Brain microvascular endothelial cell (primary cell): ENCODE data around the gene SPRED2.

Experiments
- DNase-seq: peaks from one replicate; pipeline ENCODE4 v3.0.0-alpha.2; 2020
- H3K27ac ChIP-seq: fragments of 250-450 bp; sonication (Bioruptor Pico); 2 replicates; pipeline ENCODE4 v1.5.1; 2020; ENCODE audit warnings: mild to moderate bottlenecking, moderate library complexity
- H3K27me3 ChIP-seq: fragments of 250-450 bp; sonication (Bioruptor Pico); replicated peaks from 2 replicates; pipeline ENCODE4 v1.5.1; 2020; ENCODE audit warnings: mild to moderate bottlenecking
- H3K36me3 ChIP-seq: fragments of 250-450 bp; sonication (Bioruptor Pico); replicated peaks from 2 replicates; pipeline ENCODE4 v1.5.1; 2020; ENCODE audit warnings: mild to moderate bottlenecking
- H3K4me3 ChIP-seq: 2 replicates; pipeline ENCODE4 v1.5.1; 2011; ENCODE audit warnings: low read depth, mild to moderate bottlenecking, control low read depth, low read length, moderate library complexity
- in situ Hi-C: cut with HindIII; loops from 2 replicates; pipeline ENCODE4 v1.10.0; 2017; ENCODE audit warnings: low sequenced_read_pairs, low pct_ligation_motif_present
- TF ChIP-seq, protein P1 (sequence below): IDR thresholded peaks from 2 replicates; pipeline ENCODE4 v1.5.1; 2011; ENCODE audit warnings: low read depth, mild to moderate bottlenecking, moderate library complexity, low read length, control low read depth, inconsistent platforms; ENCODE audit errors: missing control alignments

Gene SPRED2

DNA sequence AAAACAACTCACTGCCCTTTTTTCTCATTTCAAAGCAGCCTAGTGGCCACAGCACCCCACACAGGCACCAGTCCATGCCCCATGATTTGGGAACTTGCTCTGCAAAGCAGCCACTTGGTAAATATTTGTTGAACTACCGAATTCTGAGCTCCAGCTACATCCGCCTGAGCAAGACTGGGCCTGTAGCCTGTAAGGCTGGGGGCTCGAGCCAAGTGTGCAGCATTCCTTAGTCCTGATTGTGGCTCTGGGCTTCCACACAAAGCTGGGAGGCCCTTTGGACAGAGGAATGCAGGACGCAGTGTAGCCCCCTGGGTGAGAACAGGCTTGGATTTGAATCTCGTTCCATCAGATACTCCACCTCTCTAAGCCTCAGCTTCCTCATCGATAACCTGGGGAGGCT is 116.3 kb downstream of the SPRED2 start:
- Histone ChIP-seq H3K27me3 (no peaks in the 10 kb centered on the region), H3K4me3 (no peak overlapping the region), H3K27ac (no peak overlapping the region), H3K36me3 (peaks cover 54% of the 10 kb centered on the region)
- in situ Hi-C loops: no loop called here
- TF ChIP-seq, protein P1, sequence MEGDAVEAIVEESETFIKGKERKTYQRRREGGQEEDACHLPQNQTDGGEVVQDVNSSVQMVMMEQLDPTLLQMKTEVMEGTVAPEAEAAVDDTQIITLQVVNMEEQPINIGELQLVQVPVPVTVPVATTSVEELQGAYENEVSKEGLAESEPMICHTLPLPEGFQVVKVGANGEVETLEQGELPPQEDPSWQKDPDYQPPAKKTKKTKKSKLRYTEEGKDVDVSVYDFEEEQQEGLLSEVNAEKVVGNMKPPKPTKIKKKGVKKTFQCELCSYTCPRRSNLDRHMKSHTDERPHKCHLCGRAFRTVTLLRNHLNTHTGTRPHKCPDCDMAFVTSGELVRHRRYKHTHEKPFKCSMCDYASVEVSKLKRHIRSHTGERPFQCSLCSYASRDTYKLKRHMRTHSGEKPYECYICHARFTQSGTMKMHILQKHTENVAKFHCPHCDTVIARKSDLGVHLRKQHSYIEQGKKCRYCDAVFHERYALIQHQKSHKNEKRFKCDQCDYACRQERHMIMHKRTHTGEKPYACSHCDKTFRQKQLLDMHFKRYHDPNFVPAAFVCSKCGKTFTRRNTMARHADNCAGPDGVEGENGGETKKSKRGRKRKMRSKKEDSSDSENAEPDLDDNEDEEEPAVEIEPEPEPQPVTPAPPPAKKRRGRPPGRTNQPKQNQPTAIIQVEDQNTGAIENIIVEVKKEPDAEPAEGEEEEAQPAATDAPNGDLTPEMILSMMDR: no peak
- DNase-seq: no peak

DNA sequence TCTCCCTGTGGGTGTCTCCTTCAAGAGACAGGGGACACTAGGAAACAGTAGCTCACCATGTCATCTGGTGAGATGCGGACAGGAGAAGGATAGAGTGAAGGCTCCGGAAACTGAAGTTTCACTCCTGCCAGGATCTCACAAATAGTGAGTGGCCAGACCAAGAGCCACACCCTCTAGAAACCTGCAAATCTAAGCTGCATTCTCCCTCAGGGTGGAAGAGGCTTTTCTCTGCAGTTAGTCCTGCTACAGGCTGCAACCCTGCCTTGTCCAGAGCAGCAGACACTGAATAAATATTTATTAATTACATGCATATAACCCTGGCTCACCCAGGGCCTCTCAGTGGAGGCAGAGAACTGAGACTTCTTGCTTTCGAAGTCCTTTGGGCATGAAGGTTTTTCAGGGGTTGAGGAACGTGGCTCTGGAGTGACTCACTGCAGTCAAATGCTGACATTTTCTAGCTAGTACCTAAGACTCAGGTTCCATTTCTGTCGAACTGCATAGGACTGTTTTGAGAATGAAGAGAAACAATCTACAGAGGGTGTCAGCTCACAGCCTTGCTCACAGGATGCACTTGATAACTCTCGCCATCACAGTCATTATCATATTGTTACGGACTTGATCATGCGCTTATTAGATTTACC is 117.5 kb downstream of the SPRED2 start:
- Histone ChIP-seq H3K27me3 (no peaks in the 10 kb centered on the region), H3K36me3 (peaks cover 61% of the 10 kb centered on the region), H3K4me3 (no peak overlapping the region), H3K27ac (no peak overlapping the region)
- TF ChIP-seq, protein P1: no peak
- no peak for DNase-seq
- in situ Hi-C loops: no loop called here

DNA sequence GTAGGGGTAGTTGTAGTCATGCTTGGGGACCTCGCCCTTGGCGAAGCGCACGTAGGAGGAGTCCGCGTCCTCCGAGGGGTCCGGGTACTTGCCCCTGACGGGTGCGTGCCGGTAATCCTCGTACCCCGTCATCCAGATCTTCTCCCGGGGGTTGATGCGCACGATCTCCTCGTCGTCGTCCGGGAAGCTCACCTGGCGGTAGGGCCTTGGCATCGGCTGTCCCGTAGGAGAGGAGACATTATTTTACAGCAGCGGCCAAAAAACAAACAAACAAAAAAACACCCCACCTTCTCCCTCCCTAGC is 118.5 kb downstream of the SPRED2 start:
- no peaks in the 10 kb centered on the region for H3K27me3 ChIP-seq
- H3K36me3 ChIP-seq: peaks cover 64% of the 10 kb centered on the region
- DNase-seq: no peak
- TF ChIP-seq, protein P1: no peak
- no peak overlapping the region for H3K27ac ChIP-seq
- in situ Hi-C loops: no loop called here
- H3K4me3 ChIP-seq: no peak overlapping the region

DNA sequence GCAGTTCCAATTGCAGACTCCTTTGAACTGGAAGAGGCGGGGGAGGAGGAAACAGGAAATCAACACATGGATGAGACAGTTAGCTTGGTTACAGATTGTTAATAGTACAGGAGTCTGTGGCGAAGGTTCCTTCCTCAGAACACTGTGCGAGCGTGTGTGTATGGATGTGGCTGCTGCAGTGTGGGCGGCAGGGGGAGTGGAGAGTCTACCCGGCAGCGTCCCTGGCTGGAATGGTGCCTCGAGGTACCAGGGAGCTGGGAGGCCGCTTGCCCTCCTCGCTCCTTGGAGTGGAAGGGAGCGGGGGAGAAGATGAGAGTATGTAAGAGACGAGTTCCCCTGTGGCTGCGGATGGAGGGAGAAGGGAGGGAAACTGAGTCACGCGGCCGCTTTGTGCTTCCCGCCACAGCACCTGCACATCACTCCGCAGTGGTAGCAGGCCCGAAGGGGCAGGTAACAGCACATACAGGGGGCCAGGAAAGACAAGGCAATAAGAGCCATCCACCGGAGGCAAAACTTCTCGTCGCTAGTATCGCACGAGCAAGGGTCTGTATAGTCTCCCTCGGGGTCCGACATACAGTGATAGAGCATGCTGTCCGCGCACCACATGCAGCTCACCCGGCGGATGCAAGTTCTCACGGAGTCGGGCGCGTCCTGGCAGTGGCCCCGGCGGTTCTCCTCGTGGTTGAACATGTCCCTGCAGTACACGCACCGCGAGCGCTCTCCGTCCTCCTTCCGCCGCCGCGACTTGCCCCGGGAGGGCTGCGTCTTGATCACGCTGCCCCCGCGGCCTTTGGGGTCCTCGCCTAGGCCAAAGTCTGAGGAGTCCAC is 119.1 kb downstream of the SPRED2 start:
- no peak overlapping the region for H3K27ac ChIP-seq
- H3K4me3 ChIP-seq: no peak overlapping the region
- in situ Hi-C loops: no loop called here
- no peaks in the 10 kb centered on the region for H3K27me3 ChIP-seq
- H3K36me3 ChIP-seq: peaks cover 64% of the 10 kb centered on the region
- DNase-seq: no peak
- TF ChIP-seq, protein P1: no peak

DNA sequence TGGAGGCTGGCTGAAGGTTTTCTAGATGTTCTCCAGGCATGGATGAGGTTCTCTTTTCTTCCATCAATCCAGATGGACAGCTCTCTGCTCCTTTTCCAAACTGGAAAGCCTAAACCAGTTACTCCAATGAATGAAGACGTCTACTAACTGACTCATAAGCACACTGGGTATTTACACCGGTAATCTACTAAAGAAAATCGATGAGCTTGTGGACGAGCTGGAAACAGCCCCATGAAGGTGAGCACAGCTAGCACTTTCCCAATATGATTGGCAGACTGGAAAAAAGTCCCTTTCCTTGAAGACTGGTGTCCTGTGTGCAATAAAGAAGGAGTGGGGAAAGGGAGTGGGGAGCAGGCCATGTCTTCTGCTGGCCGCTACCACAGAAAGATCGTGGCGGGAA is 120.8 kb downstream of the SPRED2 start:
- H3K36me3 ChIP-seq: peaks cover 62% of the 10 kb centered on the region
- in situ Hi-C loops: no loop called here

More for the DNA sequence above, 120.8 kb downstream of the SPRED2 start:
- DNase-seq: no peak
- Histone ChIP-seq H3K27ac (no peak overlapping the region), H3K27me3 (no peaks in the 10 kb centered on the region), H3K4me3 (no peak overlapping the region)
- TF ChIP-seq, protein P1: no peak
